Measurements from ENCODE around the gene AGRN.

DNA sequence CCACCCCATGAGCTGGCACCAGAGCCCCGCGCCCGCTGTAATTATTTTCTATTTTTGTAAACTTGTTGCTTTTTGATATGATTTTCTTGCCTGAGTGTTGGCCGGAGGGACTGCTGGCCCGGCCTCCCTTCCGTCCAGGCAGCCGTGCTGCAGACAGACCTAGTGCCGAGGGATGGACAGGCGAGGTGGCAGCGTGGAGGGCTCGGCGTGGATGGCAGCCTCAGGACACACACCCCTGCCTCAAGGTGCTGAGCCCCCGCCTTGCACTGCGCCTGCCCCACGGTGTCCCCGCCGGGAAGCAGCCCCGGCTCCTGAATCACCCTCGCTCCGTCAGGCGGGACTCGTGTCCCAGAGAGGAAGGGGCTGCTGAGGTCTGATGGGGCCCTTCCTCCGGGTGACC lies 35.1 kb downstream of the AGRN start:
- TF ChIP-seq TAF1 (IDR thresholded peaks at IDR 0.05; ENCODE audit: low read depth) (no peak), RAD21 (IDR thresholded peaks at IDR 0.05; ENCODE audit: low read depth) (no peak), NFIC (IDR thresholded peaks at IDR 0.05) (no peak), CEBPB (IDR thresholded peaks at IDR 0.05) (no peak), TCF12 (IDR thresholded peaks at IDR 0.05; ENCODE audit: low read depth) (no peak), EGR1 (IDR thresholded peaks at IDR 0.05) (no peak), EP300 (IDR thresholded peaks at IDR 0.05; ENCODE audit: borderline replicate concordance) (no peak), TEAD4 (IDR thresholded peaks at IDR 0.05) (no peak), ZBTB7A (IDR thresholded peaks at IDR 0.05; ENCODE audit: low read depth) (no peak)
- TF ChIP-seq, protein P1, sequence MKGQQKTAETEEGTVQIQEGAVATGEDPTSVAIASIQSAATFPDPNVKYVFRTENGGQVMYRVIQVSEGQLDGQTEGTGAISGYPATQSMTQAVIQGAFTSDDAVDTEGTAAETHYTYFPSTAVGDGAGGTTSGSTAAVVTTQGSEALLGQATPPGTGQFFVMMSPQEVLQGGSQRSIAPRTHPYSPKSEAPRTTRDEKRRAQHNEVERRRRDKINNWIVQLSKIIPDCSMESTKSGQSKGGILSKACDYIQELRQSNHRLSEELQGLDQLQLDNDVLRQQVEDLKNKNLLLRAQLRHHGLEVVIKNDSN (IDR thresholded peaks at IDR 0.05): no peak
- TF ChIP-seq, protein P2, sequence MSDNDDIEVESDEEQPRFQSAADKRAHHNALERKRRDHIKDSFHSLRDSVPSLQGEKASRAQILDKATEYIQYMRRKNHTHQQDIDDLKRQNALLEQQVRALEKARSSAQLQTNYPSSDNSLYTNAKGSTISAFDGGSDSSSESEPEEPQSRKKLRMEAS (IDR thresholded peaks at IDR 0.05): no peak
